Mammary epithelial cell (primary cell): ENCODE data around the gene GPR84.

ENCODE experiments used
- CTCF ChIP-seq, 2 donors: IDR thresholded peaks in 1 of 2; conservative IDR thresholded peaks in 1 of 2; 2 replicates each; pipeline ENCODE4 v1.5.1; 2011 to 2012; ENCODE audit warnings: inconsistent platforms in 2 of 2, low read length in 2 of 2, mild to moderate bottlenecking in 2 of 2, control low read depth in 1 of 2, low read depth in 1 of 2; ENCODE audit not compliant: insufficient read depth in 1 of 2; ENCODE audit errors: extremely low read depth in 1 of 2
- EZH2 ChIP-seq: IDR thresholded peaks from 2 replicates; pipeline ENCODE4 v1.6.1; 2012; ENCODE audit warnings: low read length, inconsistent platforms, borderline replicate concordance

- TF ChIP-seq CTCF (conservative IDR thresholded peaks at IDR 0.05 in 1 of 2, IDR thresholded peaks at IDR 0.05 in 1 of 2; ENCODE audit: extremely low read depth in 1 of 2, insufficient read depth in 1 of 2, low read depth in 1 of 2, low read length in 2 of 2) (peak; percentile 72 to 75), EZH2 (no peak)
Measured at GRCh38 chr12:54394281-54394719, 30.0 kb upstream of the GPR84 start.
